Keratinocyte (primary cell): ENCODE data around the gene UTP14A. TPM values are rescaled to one million over a fixed set of nuclear protein-coding genes. Genes with fewer than 3 reads are reported as not detected.
"Not testable (repeated sequence)": the region's sequence is repeated elsewhere in the genome, so short reads cannot be mapped to it uniquely, and the experiment has no call there.

Source experiments
- DNase-seq: peaks from one replicate; pipeline ENCODE4 v3.0.0-alpha.2; 2011; ENCODE audit warnings: low read depth, missing footprints, low spot score
- FAIRE-seq: peaks from 2 replicates; lab custom pipeline; 2011; peaks lifted over from hg19 to GRCh38; lab: Jason Lieb, UNC
- H2AFZ ChIP-seq: 2 replicates; pipeline ENCODE4 v1.6.0; 2012; ENCODE audit warnings: low read length, control low read depth, inconsistent platforms; ENCODE audit not compliant: control insufficient read depth
- H3K27ac ChIP-seq: 2 replicates; pipeline ENCODE4 v1.5.1; 2011; ENCODE audit warnings: low read length; ENCODE audit not compliant: control insufficient read depth, insufficient read depth
- H3K27me3 ChIP-seq: 3 replicates; pipeline ENCODE4 v1.6.0; 2011; ENCODE audit warnings: low read length; ENCODE audit not compliant: control insufficient read depth, insufficient read depth; ENCODE audit errors: extremely low read depth
- H3K36me3 ChIP-seq, 2 experiments: 2 replicates in 1 of 2; 3 replicates in 1 of 2; pipeline ENCODE4 v1.5.1; 2011; ENCODE audit warnings: low read length in 2 of 2, mild to moderate bottlenecking in 1 of 2; ENCODE audit not compliant: control insufficient read depth in 2 of 2, insufficient read depth in 2 of 2; ENCODE audit errors: extremely low read depth in 1 of 2
- H3K4me1 ChIP-seq: 3 replicates; pipeline ENCODE4 v1.5.1; 2011; ENCODE audit warnings: low read length; ENCODE audit not compliant: control insufficient read depth, insufficient read depth; ENCODE audit errors: extremely low read depth
- H3K4me2 ChIP-seq: 3 replicates; pipeline ENCODE4 v1.6.0; 2011; ENCODE audit warnings: low read depth, low read length; ENCODE audit not compliant: control insufficient read depth, insufficient read depth; ENCODE audit errors: extremely low read depth
- H3K4me3 ChIP-seq, 3 experiments: fragments of 200-600 bp in 1 of 3; sonication (generic) in 1 of 3; 2 replicates in 2 of 3; 3 replicates in 1 of 3; pipeline ENCODE4 v1.5.1; 2011 to 2016; ENCODE audit warnings: low read length in 3 of 3, mild to moderate bottlenecking in 3 of 3, control low read depth in 2 of 3, inconsistent platforms in 1 of 3, low read depth in 1 of 3, mixed read lengths in 1 of 3, mixed run types in 1 of 3, moderate library complexity in 1 of 3; ENCODE audit not compliant: control insufficient read depth in 2 of 3, insufficient read depth in 2 of 3; ENCODE audit errors: extremely low read depth in 1 of 3
- H3K79me2 ChIP-seq: 2 replicates; pipeline ENCODE4 v1.6.0; 2012; ENCODE audit warnings: low read length; ENCODE audit not compliant: control insufficient read depth, insufficient read depth
- H3K9ac ChIP-seq: 3 replicates; pipeline ENCODE4 v1.6.0; 2011; ENCODE audit warnings: low read length; ENCODE audit not compliant: control insufficient read depth, insufficient read depth; ENCODE audit errors: extremely low read depth
- H3K9me1 ChIP-seq: 3 replicates; pipeline ENCODE4 v1.6.0; 2011; ENCODE audit warnings: low read length; ENCODE audit not compliant: control insufficient read depth, insufficient read depth; ENCODE audit errors: extremely low read depth
- H3K9me3 ChIP-seq: 2 replicates; pipeline ENCODE4 v1.5.1; 2012; ENCODE audit warnings: low read depth, low read length; ENCODE audit not compliant: control insufficient read depth
- H4K20me1 ChIP-seq: 3 replicates; pipeline ENCODE4 v1.6.0; 2011; ENCODE audit warnings: low read length; ENCODE audit not compliant: control insufficient read depth, insufficient read depth; ENCODE audit errors: extremely low read depth
- CTCF ChIP-seq, 3 experiments: IDR thresholded peaks in 1 of 3; conservative IDR thresholded peaks in 1 of 3; optimal IDR thresholded peaks in 1 of 3; 2 replicates in 2 of 3; 3 replicates in 1 of 3; pipeline versions ENCODE3 to v1.5.1; 2011; ENCODE audit warnings: low read length in 3 of 3, mild to moderate bottlenecking in 3 of 3, moderate library complexity in 2 of 3, control low read depth in 1 of 3, inconsistent platforms in 1 of 3; ENCODE audit not compliant: insufficient read depth in 2 of 3; ENCODE audit errors: extremely low read depth in 1 of 3
- EZH2 ChIP-seq: IDR thresholded peaks from one replicate; pipeline ENCODE4 v1.6.1; 2012; ENCODE audit warnings: inconsistent platforms, mild to moderate bottlenecking, low read length, moderate library complexity
- dilution Hi-C: fragments of 300-500 bp; cut with MboI; formaldehyde crosslinking; loops from one replicate; pipeline ENCODE4 v1.7.0; 2020; ENCODE audit warnings: low sequenced_read_pairs; ENCODE audit not compliant: extremely low pct_ligation_motif_present
- polyA minus RNA-seq, 3 experiments: library from RNA; depleted of rRNA, polyadenylated mRNA; stranded (reverse); fragments of >200 nt; gene quantifications; 1 replicate in 1 of 3; 2 replicates in 1 of 3; 3 replicates in 1 of 3; pipeline ENCODE4 v1.2.3, GENCODE V29; 2011
- polyA plus RNA-seq, 5 experiments: library from polyadenylated mRNA; depleted of rRNA in 3 of 5; stranded (reverse) in 3 of 5; stranded (forward) in 1 of 5; unstranded in 1 of 5; fragments of >200 nt; gene quantifications; 1 replicate in 1 of 5; 2 replicates in 3 of 5; 3 replicates in 1 of 5; pipeline versions ENCODE4 v1.2.1 to v1.2.3, GENCODE V29; 2011 to 2012; ENCODE audit warnings: missing spikeins in 2 of 5, low read depth in 1 of 5, low replicate concordance in 1 of 5

Gene UTP14A
- 18.3 to 30.6 TPM (median 29.1 TPM) in 3 replicates for polyA plus RNA-seq
- 21.8 TPM for polyA plus RNA-seq (2011; ENCODE audit: low read depth)
- polyA plus RNA-seq (2011; cell fraction: cytosol; rRNA removed): 22.4 and 24.8 TPM in 2 replicates
- polyA plus RNA-seq (2011; cell fraction: nucleus; rRNA removed): 23.7 and 32.5 TPM in 2 replicates
- 11.9 and 28.0 TPM in 2 replicates for polyA plus RNA-seq (2012; ENCODE audit: low replicate concordance)
- polyA minus RNA-seq: 4.4 to 16.2 TPM (median 7.5 TPM) in 3 replicates
- 13.2 TPM for polyA minus RNA-seq (2011; cell fraction: cytosol; rRNA and poly(A)+ RNA removed)
- 6.6 and 13.0 TPM in 2 replicates for polyA minus RNA-seq (2011; cell fraction: nucleus; rRNA and poly(A)+ RNA removed)

- H3K79me2 ChIP-seq: peaks cover 12% of the 10 kb centered on the region
- peaks cover 2% of the 10 kb centered on the region for H3K9me1 ChIP-seq
- H3K4me3 ChIP-seq: peak within 1 kb of the TSS; percentile 66 to 79 (median 72)
- H3K4me2 ChIP-seq: peak within 1 kb of the TSS; percentile 59
- H2AFZ ChIP-seq: peak within 1 kb of the TSS; percentile 62
- H4K20me1 ChIP-seq: no peaks in the 10 kb centered on the region
- no peaks in the 10 kb centered on the region for H3K27me3 ChIP-seq
- peak within 1 kb of the TSS; percentile 82 for H3K9ac ChIP-seq
- dilution Hi-C loops: no loop called here
- TF ChIP-seq CTCF (optimal IDR thresholded peaks at IDR 0.05 in 1 of 3, IDR thresholded peaks at IDR 0.05 in 1 of 3, conservative IDR thresholded peaks at IDR 0.05 in 1 of 3; ENCODE audit: extremely low read depth in 1 of 3, insufficient read depth in 2 of 3, low read length in 3 of 3) (no peak), EZH2 (no peak)
- peak within 1 kb of the TSS; percentile 71 for H3K27ac ChIP-seq
- H3K36me3 ChIP-seq: peaks cover 3 to 4% of the 10 kb centered on the region in 2 experiments
- no peaks in the 10 kb centered on the region for H3K9me3 ChIP-seq
- H3K4me1 ChIP-seq: peaks cover 6% of the 10 kb centered on the region
- DNase-seq: peak; percentile 32
- peak; percentile 44 for FAIRE-seq
Observed at GRCh38 chrX:129905787-129906580, at the start of gene UTP14A. TSS of gene UTP14A (plus strand) at chrX:129906164. CDS start at chrX:129906211, 47 bp downstream.

- FAIRE-seq, H3K27me3 ChIP-seq, H3K9me3 ChIP-seq, H3K9me1 ChIP-seq, H3K9ac ChIP-seq, dilution Hi-C loops, H3K27ac ChIP-seq, H2AFZ ChIP-seq, H3K36me3 ChIP-seq, H4K20me1 ChIP-seq, H3K4me3 ChIP-seq, H3K4me1 ChIP-seq, H3K4me2 ChIP-seq, H3K79me2 ChIP-seq, DNase-seq: not testable (repeated sequence)
Observed at GRCh38 chrX:129859134-129859533, 46.8 kb upstream of the UTP14A start.

- H2AFZ ChIP-seq, H3K79me2 ChIP-seq, H3K27ac ChIP-seq, DNase-seq, FAIRE-seq, H3K4me1 ChIP-seq, H3K27me3 ChIP-seq, H3K9ac ChIP-seq, H4K20me1 ChIP-seq, dilution Hi-C loops, H3K9me3 ChIP-seq, H3K4me3 ChIP-seq, H3K4me2 ChIP-seq, H3K36me3 ChIP-seq, H3K9me1 ChIP-seq: not testable (repeated sequence)
Observed at GRCh38 chrX:129866321-129866720, 39.6 kb upstream of the UTP14A start.
